ENCODE results near the gene ARID1B. TPM values are rescaled to one million over a fixed set of nuclear protein-coding genes. Genes with fewer than 3 reads are reported as not detected.

The ARID1B gene
- total and polyA plus RNA-seq, 9 of the 15 experiments (the other 6 are each of a cell fraction or from before 2014, with no cell fraction given) = 12.5 to 50.5 (median 25.8) TPM

- no TSS peak for BruUV-seq (replicated peaks)
- Histone ChIP-seq H3K4me2 (ENCODE audit: insufficient read depth, low read length) (no peak overlapping the region), H3K36me3 (ENCODE audit: control insufficient read depth, insufficient read depth, low read length) (peaks cover 33% of the 10 kb centered on the region), H3K27ac (ENCODE audit: extremely low read depth, low read depth, low read length) (no peak overlapping the region), H3K27me3 (ENCODE audit: control insufficient read depth in 2 of 2, insufficient read depth in 2 of 2, low read length in 2 of 2) (no peaks in the 10 kb centered on the region), H3K9ac (ENCODE audit: insufficient read depth in 1 of 2, low read depth in 2 of 2, low read length in 2 of 2) (peak overlapping the region in 1 of 2 experiments; percentile 53; a peak in 1 of 4 replicates), H3K9me1 (ENCODE audit: control insufficient read depth, insufficient read depth, low read length) (no peaks in the 10 kb centered on the region), H3K79me2 (ENCODE audit: control insufficient read depth, insufficient read depth, low read length) (no peaks in the 10 kb centered on the region), H2AFZ (ENCODE audit: low read depth, low read length) (no peak overlapping the region), H4K20me1 (replicated peaks; ENCODE audit: control insufficient read depth, insufficient read depth, low read length) (no peaks in the 10 kb centered on the region), H3K4me1 (replicated peaks in 1 of 2; ENCODE audit: control insufficient read depth in 2 of 2, insufficient read depth in 2 of 2, low read length in 2 of 2) (peaks cover 0 to 3% of the 10 kb centered on the region in 2 experiments; a peak in 3 of 5 replicates), H3K4me3 (no peak overlapping the region), H3K9me3 (replicated peaks; ENCODE audit: control insufficient read depth, insufficient read depth, low read depth, low read length) (no peaks in the 10 kb centered on the region)
- intact Hi-C loops (cut with micrococcal nuclease) = no loop called here
- POLR2A ChIA-PET = interaction anchor here (0.9 kb wide), 1 partner anchor 15 kb away, joined by 3 read pairs; no protein-coding TSS in a partner anchor
- in situ Hi-C loops (cut with MboI) = no loop called here
- CTCF ChIA-PET (ENCODE audit: low intra/inter-chr PET ratio) = no interaction called here
- no peak for FAIRE-seq
- no peak for ATAC-seq
- no peak for DNase-seq (ENCODE audit: extremely low read depth in 1 of 4, low spot score in 3 of 4)
- TF ChIP-seq IFI16 (CRISPR knock-in tag; IDR thresholded peaks at IDR 0.05) (no peak), MYNN (IDR thresholded peaks at IDR 0.05) (no peak), MYNN (CRISPR knock-in tag; IDR thresholded peaks at IDR 0.05) (no peak), E2F3 (CRISPR knock-in tag; IDR thresholded peaks at IDR 0.05) (no peak)
- WGBS (ENCODE audit: insufficient coverage, low coverage, missing lambda C conversion rate) = 66% methylated on average over 8 of the region's 8 CpGs
These were observed 354.1 kb downstream of the ARID1B start for GRCh38 chr6:157131250-157131649.

GRCh38 chr6:157133856-157134255 is 356.7 kb downstream of the ARID1B start:
- ATAC-seq = no peak
- Histone ChIP-seq H3K9me3 (replicated peaks; ENCODE audit: control insufficient read depth, insufficient read depth, low read depth, low read length) (no peaks in the 10 kb centered on the region), H2AFZ (ENCODE audit: low read depth, low read length) (no peak overlapping the region), H3K27me3 (ENCODE audit: control insufficient read depth in 2 of 2, insufficient read depth in 2 of 2, low read length in 2 of 2) (no peaks in the 10 kb centered on the region), H4K20me1 (replicated peaks; ENCODE audit: control insufficient read depth, insufficient read depth, low read length) (no peaks in the 10 kb centered on the region), H3K4me1 (replicated peaks in 1 of 2; ENCODE audit: control insufficient read depth in 2 of 2, insufficient read depth in 2 of 2, low read length in 2 of 2) (peaks cover 0 to 3% of the 10 kb centered on the region in 2 experiments; a peak in 3 of 5 replicates), H3K4me2 (ENCODE audit: insufficient read depth, low read length) (no peak overlapping the region), H3K79me2 (ENCODE audit: control insufficient read depth, insufficient read depth, low read length) (no peaks in the 10 kb centered on the region), H3K9ac (ENCODE audit: insufficient read depth in 1 of 2, low read depth in 2 of 2, low read length in 2 of 2) (no peak overlapping the region), H3K9me1 (ENCODE audit: control insufficient read depth, insufficient read depth, low read length) (no peaks in the 10 kb centered on the region), H3K36me3 (ENCODE audit: control insufficient read depth, insufficient read depth, low read length) (peaks cover 34% of the 10 kb centered on the region), H3K27ac (ENCODE audit: extremely low read depth, low read depth, low read length) (no peak overlapping the region), H3K4me3 (no peak overlapping the region)
- 97% methylated on average over 2 of the region's 2 CpGs for WGBS (ENCODE audit: insufficient coverage, low coverage, missing lambda C conversion rate)
- ChIA-PET CTCF (ENCODE audit: low intra/inter-chr PET ratio) (no interaction called here), POLR2A (interaction anchor here (1.2 to 1.8 kb wide), 2 partner anchors 9 to 10 kb away, joined by 4 to 11 read pairs; no protein-coding TSS in a partner anchor)
- no TSS peak for BruUV-seq (replicated peaks)
- DNase-seq (ENCODE audit: extremely low read depth in 1 of 4, low spot score in 3 of 4) = no peak
- TF ChIP-seq PTTG1 (tag; IDR thresholded peaks at IDR 0.05; ENCODE audit: low read depth) = no peak
- TF ChIP-seq ZNF766 (CRISPR knock-in tag; conservative IDR thresholded peaks at IDR 0.05) = no peak
- TF ChIP-seq RBM39 (optimal IDR thresholded peaks at IDR 0.05; ENCODE audit: low read depth, low read length) = no peak
- TF ChIP-seq BMI1 (IDR thresholded peaks at IDR 0.05; ENCODE audit: low read length) = no peak
- no peak for TF ChIP-seq ZNF140 (CRISPR knock-in tag; IDR thresholded peaks at IDR 0.05)
- TF ChIP-seq, protein P1, sequence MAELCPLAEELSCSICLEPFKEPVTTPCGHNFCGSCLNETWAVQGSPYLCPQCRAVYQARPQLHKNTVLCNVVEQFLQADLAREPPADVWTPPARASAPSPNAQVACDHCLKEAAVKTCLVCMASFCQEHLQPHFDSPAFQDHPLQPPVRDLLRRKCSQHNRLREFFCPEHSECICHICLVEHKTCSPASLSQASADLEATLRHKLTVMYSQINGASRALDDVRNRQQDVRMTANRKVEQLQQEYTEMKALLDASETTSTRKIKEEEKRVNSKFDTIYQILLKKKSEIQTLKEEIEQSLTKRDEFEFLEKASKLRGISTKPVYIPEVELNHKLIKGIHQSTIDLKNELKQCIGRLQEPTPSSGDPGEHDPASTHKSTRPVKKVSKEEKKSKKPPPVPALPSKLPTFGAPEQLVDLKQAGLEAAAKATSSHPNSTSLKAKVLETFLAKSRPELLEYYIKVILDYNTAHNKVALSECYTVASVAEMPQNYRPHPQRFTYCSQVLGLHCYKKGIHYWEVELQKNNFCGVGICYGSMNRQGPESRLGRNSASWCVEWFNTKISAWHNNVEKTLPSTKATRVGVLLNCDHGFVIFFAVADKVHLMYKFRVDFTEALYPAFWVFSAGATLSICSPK (IDR thresholded peaks at IDR 0.05; ENCODE audit: borderline replicate concordance) = no peak
- in situ Hi-C loops (cut with MboI) = no loop called here
- intact Hi-C loops (cut with micrococcal nuclease) = no loop called here
- FAIRE-seq = no peak
